ENCODE data around the gene UQCRFS1.
"Not testable (repeated sequence)": the region's sequence is repeated elsewhere in the genome, so short reads cannot be mapped to it uniquely, and the experiment has no call there.

The UQCRFS1 gene

DNA sequence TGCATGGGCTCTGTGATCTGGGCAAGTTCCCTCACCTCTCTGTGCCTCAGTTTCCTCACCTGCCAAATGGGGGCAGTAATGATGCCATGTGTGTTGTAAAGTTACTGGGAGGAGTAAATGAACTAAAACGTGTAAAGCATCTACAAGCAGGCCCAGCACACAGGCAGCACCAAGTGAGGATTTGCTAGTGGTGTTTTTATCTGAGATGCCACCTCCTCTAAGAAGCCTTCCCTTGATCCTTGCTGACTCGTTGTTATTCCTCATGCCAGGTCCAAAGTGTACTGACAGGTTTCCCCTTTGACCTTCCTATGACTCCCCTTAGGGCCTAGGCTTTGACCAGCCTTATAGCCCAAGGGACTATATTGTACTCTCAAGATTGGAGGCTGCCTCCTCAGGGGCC lies 1.5 kb upstream of the UQCRFS1 start:
- no peak for DNase-seq (ENCODE audit: low read depth)

DNA sequence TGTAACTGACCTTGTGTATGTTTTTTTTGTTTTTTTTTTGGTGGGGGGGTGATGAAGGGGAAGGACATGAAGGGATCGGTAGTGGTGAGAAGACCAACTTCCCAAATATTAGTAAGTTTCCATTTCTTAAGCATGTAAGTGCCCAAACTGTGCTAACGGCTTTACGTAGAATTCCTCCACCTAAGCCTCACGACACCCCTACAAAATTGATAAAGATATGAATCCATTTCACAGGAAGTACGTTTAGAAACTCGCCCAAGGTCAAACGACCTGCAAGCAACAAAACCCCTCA lies 649 bp downstream of the UQCRFS1 start:
- DNase-seq (ENCODE audit: low read depth), result no peak

DNA sequence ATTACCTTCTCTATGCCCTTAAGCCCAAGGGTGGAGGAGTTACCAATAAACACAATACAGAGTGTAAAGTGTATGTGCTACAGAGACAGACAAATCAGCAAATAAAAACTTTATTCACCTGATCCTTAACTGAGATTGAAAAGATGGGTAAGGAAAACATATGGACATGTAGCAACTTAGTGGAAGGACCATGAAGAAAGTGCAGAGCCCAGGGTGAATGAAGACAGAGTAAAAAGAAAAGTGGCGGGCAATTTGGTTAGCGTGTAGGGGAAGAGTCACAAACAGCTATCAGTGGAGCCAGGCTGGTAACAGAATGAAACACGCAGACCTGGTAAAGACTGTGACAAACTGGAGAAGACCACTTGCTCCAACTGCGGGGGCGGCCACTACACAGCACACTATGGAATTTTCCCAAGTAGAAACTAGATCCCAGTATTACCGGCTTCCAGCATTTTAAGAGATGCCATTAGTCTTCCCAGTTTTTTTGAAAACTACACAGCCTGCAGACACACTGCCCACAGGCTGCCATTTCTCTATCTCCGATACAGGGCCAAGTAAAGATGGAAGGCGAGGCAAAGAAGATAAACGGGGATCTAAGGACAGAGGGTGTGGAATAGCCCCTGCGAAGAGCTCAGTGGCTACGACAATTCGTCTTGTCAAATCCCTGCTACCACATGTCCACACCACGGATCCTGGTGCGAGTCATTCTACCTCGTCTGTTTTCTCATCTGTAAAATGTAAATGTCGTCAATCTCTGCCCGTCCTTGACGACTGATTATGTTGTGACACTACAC lies 1.2 kb downstream of the UQCRFS1 start:
- no peak for DNase-seq (ENCODE audit: low read depth)

DNA sequence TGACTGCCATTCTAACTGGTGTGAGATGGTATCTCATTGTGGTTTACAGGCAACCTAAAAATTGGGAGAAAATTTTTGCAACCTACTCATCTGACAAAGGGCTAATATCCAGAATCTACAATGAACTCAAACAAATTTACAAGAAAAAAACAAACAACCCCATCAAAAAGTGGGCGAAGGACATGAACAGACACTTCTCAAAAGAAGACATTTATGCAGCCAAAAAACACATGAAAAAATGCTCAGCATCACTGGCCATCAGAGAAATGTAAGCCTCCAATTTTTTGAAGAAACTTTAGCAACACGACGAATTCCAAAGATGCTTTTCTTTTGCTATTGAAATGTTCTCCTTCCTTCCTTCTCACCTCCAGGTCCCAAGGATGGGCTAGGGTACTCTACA lies 1.9 kb downstream of the UQCRFS1 start:
- not testable (repeated sequence) for DNase-seq (ENCODE audit: low read depth)

DNA sequence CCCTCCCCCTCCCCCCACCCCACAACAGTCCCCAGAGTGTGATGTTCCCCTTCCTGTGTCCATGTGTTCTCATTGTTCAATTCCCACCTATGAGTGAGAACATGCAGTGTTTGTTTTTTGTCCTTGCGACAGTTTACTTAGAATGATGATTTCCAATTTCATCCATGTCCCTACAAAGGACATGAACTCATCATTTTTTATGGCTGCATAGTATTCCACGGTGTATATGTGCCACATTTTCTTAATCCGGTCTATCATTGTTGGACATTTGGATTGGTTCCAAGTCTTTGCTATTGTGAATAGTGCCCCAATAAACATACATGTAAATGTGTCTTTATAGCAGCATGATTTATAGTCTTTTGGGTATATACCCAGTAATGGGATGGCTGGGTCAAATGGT lies 2.4 kb downstream of the UQCRFS1 start:
- DNase-seq (ENCODE audit: low read depth), result not testable (repeated sequence)

DNA sequence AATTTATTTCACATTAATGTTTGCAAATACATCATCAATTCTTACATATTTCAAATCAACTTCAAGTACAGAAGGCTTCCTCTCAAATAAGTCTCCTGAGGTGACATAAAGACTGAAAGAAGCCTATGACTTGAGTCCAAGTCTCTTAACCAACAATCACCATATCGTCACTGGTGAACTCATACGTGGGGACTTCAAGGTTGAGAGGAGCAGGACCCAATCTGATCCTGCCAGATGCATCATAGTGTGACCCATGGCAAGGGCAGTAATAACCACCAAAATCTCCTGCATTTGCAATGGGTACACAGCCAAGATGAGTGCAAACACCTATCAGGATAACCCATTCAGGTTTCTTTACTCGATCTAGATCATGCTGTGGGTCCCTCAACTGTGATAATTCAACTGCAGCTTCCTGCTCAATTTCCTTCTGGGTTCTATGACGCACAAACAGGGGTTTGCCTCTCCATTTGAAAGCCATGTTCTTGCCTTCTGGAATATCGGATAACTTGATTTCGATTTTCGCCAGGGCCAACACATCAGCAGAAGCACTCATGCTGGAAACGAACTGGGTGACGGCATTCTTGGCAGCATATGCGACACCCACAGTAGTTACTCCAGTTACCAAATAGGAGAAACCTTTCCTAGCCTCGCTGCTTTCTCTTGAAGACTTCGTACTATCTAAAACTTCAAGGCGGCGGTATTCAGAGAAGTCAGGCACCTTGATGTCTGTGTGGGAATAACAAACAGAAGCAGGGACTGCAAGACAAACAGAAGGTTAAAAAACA lies 5.4 kb downstream of the UQCRFS1 start:
- DNase-seq (ENCODE audit: low read depth), result not testable (repeated sequence)

DNA sequence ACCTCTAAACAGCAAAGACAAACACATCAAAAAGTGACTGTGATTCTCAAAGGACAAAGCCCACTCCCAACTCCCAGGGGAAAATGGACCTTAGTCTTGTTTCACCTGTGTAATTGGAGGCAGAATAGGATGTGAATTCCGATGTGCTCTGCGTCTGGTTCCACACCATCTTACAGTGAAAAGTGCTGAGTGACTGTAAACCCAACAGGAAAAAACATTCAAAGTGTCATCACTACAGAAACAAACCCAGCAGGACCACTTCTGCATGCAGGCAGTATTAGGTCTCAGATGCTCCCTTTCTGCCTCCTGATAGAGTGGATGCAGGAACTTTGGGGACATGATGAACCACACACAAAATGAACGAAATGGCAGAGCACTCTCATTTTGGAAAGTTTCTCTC lies 6.5 kb downstream of the UQCRFS1 start:
- DNase-seq (ENCODE audit: low read depth), result no peak

DNA sequence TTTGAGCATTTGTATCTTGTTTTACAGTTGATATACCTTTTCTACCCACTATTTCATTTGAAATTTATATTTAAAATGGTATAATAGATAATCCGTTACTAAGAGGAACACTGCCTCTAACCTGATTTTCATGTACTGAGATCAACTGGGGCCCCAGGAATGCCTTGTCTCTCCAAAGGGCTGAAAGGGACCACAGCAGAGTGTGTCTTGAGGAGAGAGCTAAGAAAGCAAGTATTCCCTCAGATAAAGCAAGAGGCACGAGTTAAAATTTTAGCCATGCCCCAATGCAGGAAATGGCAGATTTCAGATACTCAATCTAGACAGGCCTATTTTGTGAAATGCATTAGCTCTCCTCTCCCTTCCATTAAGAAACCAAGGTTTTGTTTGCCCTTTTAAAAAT lies 10.7 kb downstream of the UQCRFS1 start:
- no peak for DNase-seq (ENCODE audit: low read depth)

DNA sequence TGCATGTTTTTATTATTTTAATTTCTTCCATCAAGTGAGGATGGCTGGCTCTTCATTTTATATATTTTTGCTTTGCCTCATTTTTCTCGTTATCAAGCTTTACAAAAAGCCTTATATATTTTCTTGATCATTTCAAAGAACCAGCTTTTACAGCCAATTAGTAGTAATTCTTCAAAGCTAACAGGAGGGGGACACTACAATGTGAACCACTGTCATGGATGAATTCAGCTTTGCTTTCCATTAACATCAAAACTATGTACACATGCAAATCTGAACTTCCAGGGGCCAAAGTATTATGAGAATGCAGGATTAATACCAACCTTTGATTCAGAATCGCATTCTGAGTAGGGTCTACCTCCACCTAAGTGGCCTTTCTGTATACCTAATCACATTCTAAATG lies 11.1 kb downstream of the UQCRFS1 start:
- DNase-seq (ENCODE audit: low read depth), result no peak

DNA sequence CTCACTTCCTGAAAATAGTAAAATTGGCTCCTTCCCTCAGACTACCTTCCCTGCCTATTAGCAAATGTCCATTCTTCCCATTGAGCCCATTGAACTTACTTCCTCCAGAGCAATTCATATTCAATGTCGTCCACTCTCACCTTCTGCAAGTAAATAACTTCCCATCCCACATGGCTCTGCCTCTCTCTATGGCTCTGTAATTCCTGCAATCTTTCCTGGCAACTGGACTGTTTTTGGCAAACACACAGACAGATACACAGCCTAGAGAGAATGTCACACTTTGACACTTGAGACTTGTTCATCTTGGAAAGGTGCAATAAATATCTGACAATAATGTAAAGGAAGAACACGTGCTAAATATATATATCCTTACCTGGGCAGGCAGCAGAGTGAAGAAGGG lies 18.3 kb downstream of the UQCRFS1 start:
- no peak for DNase-seq (ENCODE audit: low read depth)

DNA sequence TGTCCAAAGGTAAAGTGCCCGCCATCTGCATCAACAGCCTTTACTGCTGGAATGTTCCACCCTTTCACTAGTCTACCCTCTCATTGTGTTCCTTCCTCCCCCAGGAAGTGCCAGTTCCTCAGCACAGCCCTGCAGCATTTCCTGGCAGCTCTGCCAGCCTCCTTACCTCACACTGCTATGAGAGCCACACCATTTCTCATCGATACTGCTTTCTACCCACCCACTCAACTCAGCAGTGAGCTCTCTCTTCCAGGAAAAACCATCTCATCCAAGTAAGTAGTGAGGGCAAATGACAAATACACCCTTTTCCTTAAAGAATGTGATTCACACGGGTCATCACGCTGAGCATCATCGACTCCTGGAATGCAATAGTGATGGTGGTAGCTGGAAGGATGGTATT lies 19.8 kb downstream of the UQCRFS1 start:
- no peak for DNase-seq (ENCODE audit: low read depth)

DNA sequence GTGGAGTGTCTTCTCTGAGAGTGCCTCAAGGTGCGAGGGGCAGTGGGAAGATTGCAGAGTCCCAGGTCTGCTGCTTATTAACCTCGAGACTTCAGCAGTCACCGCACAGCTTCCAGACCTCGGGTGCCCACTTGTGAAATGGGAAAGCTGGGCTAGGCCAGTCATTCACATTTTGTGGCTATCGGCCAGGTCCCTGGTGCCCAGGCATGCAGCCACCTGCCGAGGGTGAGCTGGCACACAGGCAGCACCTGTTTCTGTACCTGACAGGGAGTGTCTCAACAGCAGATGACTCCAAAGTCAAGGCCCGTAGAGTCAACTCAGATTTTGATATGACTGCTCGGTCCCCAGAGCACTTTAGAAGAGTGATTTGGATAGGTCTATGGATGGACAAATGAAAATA lies 21.9 kb downstream of the UQCRFS1 start:
- no peak for DNase-seq (ENCODE audit: low read depth)

DNA sequence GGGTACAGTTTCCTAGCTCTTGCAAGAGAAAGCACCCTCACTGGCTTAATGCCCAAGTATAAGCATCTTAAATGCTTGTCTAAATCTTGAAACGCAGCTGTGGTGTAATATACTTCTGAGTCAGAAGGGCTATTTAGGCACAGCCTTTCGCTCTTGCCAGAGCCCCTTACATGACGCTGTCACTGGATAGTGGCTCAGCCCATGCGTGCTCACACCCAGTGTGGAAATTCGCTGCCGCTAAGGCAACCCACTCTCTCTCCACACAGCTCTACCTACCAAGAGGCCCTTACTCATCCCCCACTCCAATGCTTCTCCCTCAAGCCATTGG lies 24.0 kb downstream of the UQCRFS1 start:
- DNase-seq (ENCODE audit: low read depth), result no peak

DNA sequence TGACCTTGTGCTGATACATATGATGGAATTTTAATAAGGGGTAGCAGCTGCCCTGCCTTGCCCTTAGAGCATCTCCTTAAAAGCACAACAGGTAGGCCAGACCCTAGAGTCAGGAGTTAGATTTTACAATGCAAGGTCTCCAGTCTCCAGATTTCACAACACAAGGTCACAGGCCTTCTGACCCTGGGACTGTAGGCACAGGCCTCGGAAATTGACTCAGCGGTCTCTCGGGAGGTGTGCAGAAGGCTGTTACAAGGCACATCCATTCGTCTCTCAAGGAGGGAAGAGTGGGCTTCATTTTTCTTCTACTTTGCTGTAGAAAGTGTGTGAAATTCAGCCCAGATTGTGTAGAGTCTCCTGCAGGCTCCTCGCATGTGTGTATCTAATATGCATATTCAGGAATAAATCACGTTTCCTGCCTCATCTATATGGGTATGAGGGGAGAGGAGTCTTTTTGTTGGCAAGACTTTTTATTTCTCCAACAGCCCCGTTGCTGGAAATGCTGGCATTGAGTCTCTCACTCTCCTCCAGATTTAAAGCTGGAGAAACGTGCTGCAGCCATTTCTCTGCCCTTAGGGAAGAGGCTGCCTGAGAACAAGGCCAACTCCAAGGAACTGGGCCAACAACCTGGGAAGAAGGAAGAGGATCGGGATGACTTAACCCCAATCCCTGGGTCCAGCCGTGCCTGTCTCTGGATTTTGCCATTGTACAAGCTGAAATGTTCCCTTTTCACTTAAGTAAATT lies 24.5 kb downstream of the UQCRFS1 start:
- DNase-seq (ENCODE audit: low read depth), result no peak

DNA sequence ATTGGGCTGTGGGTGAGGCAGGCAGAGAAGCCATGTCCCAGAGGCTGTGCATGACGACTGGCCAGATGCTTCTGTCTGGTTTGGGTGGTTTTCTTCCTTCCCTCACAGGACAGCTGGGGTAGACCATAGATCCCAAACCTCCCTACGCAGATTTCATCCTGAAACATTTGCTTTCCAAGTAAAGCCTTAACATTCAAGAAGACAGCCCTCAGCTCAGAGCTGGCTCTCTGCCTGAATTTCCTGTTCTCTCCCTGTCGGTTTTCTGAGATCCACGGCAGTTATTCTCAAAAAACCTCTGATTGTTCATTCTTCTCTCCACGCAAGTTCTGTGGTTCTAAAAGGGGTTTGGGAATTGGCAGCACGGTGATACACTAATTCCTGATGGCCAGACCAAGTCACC lies 25.3 kb downstream of the UQCRFS1 start:
- no peak for DNase-seq (ENCODE audit: low read depth)

DNA sequence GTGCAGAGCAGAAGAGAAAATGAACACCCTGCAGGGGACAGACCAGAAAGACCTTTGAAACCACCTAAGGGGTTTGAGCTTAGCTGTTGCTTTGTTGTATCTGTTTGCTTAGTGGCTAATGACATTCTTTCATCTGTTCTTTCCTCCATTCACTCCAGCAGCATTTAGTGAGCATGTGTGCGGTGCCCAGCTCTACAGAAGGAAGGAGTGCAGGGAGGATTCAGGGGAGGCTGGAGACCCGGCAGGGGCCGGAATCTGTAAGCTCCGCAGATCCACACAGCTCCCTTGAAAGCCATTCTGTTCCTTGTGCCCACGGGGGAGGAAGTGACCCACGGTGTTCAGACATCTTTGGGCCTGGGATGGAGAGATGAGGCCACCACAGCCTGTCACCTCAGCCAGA lies 27.5 kb downstream of the UQCRFS1 start:
- DNase-seq (ENCODE audit: low read depth), result no peak

DNA sequence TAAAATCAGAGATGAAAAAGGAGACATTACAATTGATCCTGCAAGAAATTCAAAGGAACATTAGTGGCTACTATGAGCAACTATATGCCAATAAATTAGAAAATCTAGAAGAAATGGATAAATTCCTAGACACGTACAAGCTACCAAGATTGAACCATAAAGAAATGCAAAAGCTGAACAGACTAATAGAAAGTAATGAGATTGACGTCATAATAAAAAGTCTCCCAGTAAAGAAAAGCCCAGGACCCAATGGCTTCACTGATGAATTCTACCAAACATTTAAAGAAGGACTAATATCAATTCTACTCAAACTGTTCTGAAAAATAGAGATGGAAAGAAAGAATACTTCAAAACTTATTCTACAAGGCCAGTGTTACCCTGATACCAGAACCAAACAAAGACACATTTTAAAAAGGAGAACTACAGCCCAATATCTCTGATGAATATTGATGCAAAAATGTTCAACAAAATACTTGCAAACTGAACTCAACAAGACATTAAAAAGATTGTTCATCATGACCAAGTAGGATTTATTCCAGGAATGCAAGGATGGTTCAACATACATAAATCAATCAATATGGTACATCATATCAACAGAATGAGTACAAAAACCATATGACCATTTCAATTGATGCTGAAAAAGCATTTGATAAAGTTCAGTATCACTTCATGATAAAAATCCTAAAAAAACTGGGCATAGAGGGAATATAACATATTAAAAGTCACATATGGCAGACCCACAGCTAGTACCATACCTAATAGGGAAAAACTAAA lies 35.8 kb downstream of the UQCRFS1 start:
- DNase-seq (ENCODE audit: low read depth), result no peak

DNA sequence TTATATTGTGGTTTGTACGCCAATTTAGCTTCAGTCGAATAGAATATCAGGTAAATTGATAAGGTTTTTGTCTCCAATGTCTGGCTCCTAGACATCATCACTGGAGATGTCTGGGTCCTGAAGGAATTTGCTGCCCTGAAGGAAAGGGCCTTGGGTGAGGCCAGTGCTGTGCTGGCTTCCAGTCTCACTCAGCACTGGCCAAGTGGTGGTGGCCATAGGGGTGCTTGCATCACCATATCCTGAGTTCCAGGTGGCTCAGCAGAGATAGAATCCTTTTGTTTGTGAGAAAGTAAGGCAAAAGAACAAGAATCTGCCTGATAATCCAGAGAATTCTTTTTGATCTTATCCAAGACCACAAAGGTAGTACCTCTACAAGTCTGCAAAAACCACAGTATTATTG lies 39.1 kb downstream of the UQCRFS1 start:
- no peak for DNase-seq (ENCODE audit: low read depth)

DNA sequence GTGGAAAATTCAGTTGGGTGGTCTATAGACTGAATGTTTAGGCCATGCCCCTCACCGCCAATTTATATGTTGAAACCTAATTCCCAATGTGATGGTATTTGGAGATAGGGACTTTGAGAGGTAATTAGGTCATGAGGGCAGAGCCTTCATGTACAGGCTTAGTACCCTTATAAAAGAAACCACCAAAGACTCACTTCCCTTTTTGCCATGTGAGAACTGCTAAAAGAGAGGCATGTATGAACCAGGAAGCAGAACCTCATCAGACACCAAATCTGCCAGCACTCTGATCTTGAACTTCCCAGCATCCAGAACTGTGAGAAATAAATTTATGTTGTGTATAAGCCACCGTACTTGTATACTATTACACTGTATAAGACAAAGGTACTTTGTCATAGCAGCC lies 40.6 kb downstream of the UQCRFS1 start:
- no peak for DNase-seq (ENCODE audit: low read depth)

DNA sequence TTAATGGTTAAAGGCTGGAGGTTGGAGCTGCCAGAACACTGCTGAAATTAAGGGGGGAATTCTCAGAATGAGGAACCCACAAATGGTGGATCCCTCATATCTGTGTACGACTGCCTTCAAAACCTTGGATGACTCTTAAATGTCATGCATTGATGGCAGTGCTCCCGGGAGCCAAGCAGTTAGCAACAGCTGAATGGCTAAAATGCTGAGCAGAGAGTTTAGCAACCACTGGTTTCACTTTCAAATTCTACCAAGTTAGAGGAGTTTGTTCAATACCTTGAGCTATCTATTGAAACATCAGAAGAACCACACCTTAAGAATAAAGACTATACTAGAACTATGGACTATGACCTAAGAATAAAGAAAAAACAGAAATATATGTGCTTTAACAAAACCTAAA lies 41.4 kb downstream of the UQCRFS1 start:
- no peak for DNase-seq (ENCODE audit: low read depth)

DNA sequence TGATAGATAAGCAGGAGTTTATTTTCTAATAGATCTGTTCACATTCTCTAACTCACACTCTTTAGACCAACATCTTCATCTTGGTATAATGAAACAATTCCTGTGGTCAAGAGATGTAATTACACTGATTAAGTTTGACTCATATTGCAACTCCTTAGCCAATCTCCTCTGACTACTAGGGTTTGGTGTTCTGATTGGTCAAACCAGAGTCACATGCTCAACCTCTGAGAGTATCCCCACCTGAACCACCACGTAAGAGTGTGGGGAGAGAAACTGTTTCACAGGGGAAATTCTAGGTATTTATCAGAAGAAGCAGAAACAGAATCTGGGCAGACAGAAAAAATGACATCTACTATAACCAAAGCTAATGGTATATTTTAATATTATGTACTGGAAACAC lies 42.4 kb downstream of the UQCRFS1 start:
- no peak for DNase-seq (ENCODE audit: low read depth)

DNA sequence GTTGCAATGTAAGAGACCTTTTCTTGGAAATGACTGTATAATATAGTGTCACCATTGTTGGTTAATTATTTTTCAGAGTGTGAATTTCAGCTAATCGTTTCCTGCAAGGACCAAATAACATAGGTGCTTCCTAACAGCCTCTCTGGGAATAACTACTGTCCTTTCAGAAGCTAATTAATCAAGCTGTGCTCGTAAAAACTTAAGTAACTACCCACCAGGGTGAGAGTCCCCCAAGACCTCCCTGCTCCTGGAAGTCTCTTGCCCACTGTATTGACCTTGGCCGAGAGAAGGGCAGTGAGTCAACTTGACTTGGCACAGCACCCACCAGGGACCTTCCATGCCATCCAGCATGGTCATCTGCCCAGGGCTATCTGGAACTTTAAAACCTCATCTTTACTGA lies 50.3 kb downstream of the UQCRFS1 start:
- no peak for DNase-seq (ENCODE audit: low read depth)

DNA sequence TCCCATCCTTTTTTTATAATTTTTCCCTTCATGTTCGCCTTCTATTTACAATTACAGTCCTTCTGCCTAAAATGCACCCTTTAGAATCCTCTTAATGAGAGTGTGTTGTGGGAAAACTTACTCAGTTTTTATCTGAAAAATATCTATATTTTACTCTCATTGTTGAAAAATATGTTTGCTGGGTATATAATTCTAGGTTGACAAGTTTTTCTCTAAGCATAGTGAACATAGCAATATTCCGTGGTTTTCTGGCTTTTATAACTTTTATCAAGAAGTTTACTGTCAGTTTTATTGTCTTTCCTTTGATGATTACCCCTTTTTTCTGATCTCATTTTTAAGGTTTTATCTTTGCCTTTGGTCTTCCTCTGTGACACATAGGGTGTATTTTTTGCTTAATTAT lies 57.3 kb downstream of the UQCRFS1 start:
- no peak for DNase-seq (ENCODE audit: low read depth)

Data from HS-27A (cell line).